Erythroblast (primary cell): ENCODE data around the gene PCDH1.

ENCODE experiments used
- GATA1 ChIP-seq: IDR thresholded peaks from 2 replicates; pipeline ENCODE4 v1.6.1; 2011; ENCODE audit warnings: low read depth, mild to moderate bottlenecking, control low read depth, low read length, moderate library complexity
- POLR2A ChIP-seq: IDR thresholded peaks from 2 replicates; pipeline ENCODE4 v1.6.1; 2011; ENCODE audit warnings: mild to moderate bottlenecking, low read length

- TF ChIP-seq POLR2A (no peak), GATA1 (no peak)
Measured at GRCh38 chr5:141865406-141865805, 12.8 kb downstream of the PCDH1 start.
